Glomerular endothelial cell (primary cell): ENCODE measurements around the gene ITPR2. TPM values are rescaled to one million over a fixed set of nuclear protein-coding genes. Genes with fewer than 3 reads are reported as not detected.
A peak's percentile ranks its signal among the peaks of the same experiment; 100 is the strongest.

Source experiments
- DNase-seq: peaks from one replicate; pipeline ENCODE4 v3.0.0-alpha.2; 2011; ENCODE audit warnings: low read depth, low spot score; ENCODE audit errors: extremely low read depth
- total RNA-seq: library from RNA; depleted of rRNA; stranded (reverse); fragments of >200 nt; gene quantifications from 2 replicates; pipeline ENCODE4 v1.2.3, GENCODE V29; 2015

ITPR2 gene
- total RNA-seq, 1 donor from 2014 or later: 39.7 TPM

GRCh38 chr12:26429070-26429691, 403.8 kb downstream of the ITPR2 start:
- DNase-seq: no peak

- DNase-seq: no peak
Measured at GRCh38 chr12:26428420-26428819, 404.6 kb downstream of the ITPR2 start.

- DNase-seq: no peak
Measured at GRCh38 chr12:26426652-26427051, 406.3 kb downstream of the ITPR2 start.

GRCh38 chr12:26425587-26426260, 407.3 kb downstream of the ITPR2 start:
- DNase-seq: no peak

- no peak for DNase-seq
Measured at GRCh38 chr12:26422839-26423398, 410.1 kb downstream of the ITPR2 start.

- DNase-seq: no peak
Measured at GRCh38 chr12:26416550-26416949, 416.4 kb downstream of the ITPR2 start.

- DNase-seq: no peak
Measured at GRCh38 chr12:26410689-26411088, 422.3 kb downstream of the ITPR2 start.

GRCh38 chr12:26406813-26407212, 426.2 kb downstream of the ITPR2 start:
- DNase-seq: no peak

GRCh38 chr12:26406391-26406790, 426.6 kb downstream of the ITPR2 start:
- DNase-seq: no peak

- no peak for DNase-seq
Measured at GRCh38 chr12:26403601-26404000, 429.4 kb downstream of the ITPR2 start.

- DNase-seq: no peak
Measured at GRCh38 chr12:26402648-26403047, 430.3 kb downstream of the ITPR2 start.

- no peak for DNase-seq
Measured at GRCh38 chr12:26401874-26402273, 431.1 kb downstream of the ITPR2 start.

- DNase-seq: no peak
Measured at GRCh38 chr12:26400627-26401026, 432.4 kb downstream of the ITPR2 start.

GRCh38 chr12:26399381-26399780, 433.6 kb downstream of the ITPR2 start:
- DNase-seq: no peak

- no peak for DNase-seq
Measured at GRCh38 chr12:26396402-26396801, 436.6 kb downstream of the ITPR2 start.

- DNase-seq: no peak
Measured at GRCh38 chr12:26389343-26389742, 443.7 kb downstream of the ITPR2 start.

- no peak for DNase-seq
Measured at GRCh38 chr12:26384536-26384935, 448.5 kb downstream of the ITPR2 start.

- DNase-seq: no peak
Measured at GRCh38 chr12:26383041-26383440, 450.0 kb downstream of the ITPR2 start.

- no peak for DNase-seq
Measured at GRCh38 chr12:26380897-26381296, 452.1 kb downstream of the ITPR2 start.

- DNase-seq: no peak
Measured at GRCh38 chr12:26379777-26380467, 453.1 kb downstream of the ITPR2 start.

GRCh38 chr12:26378711-26379110, 454.3 kb downstream of the ITPR2 start:
- peak; percentile 72 for DNase-seq
